ENCODE measurements around the gene VSNL1.

DNA sequence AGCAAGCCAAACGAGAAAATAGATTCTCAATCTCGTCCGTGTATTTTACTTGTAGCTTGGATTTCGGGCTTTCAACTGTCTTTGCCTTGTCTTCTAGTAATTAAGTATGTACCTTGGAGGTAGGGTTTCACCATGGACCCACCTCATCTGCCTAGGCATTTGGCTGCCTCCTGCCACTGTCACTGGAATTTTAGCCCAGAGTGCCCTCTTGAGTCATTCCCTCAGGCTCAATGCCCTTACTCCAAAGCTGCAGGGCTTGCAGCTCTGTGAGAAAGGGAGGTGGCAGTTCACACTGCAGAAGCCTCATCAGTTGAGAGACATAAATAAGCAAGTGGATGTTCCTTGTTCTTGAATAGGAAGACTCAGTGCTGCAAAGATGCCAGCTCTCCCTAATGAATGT lies 89.6 kb downstream of the VSNL1 start:
- TF ChIP-seq, protein P1, sequence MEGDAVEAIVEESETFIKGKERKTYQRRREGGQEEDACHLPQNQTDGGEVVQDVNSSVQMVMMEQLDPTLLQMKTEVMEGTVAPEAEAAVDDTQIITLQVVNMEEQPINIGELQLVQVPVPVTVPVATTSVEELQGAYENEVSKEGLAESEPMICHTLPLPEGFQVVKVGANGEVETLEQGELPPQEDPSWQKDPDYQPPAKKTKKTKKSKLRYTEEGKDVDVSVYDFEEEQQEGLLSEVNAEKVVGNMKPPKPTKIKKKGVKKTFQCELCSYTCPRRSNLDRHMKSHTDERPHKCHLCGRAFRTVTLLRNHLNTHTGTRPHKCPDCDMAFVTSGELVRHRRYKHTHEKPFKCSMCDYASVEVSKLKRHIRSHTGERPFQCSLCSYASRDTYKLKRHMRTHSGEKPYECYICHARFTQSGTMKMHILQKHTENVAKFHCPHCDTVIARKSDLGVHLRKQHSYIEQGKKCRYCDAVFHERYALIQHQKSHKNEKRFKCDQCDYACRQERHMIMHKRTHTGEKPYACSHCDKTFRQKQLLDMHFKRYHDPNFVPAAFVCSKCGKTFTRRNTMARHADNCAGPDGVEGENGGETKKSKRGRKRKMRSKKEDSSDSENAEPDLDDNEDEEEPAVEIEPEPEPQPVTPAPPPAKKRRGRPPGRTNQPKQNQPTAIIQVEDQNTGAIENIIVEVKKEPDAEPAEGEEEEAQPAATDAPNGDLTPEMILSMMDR (IDR thresholded peaks at IDR 0.05; ENCODE audit: insufficient read depth, low read length, poor library complexity, severe bottlenecking) = no peak
- no peak for TF ChIP-seq EZH2phosphoT487 (conservative IDR thresholded peaks at IDR 0.05; ENCODE audit: low read length)
